Myocyte (in vitro differentiated cells): Measurements from ENCODE around the gene DYNC1LI2. TPM values are rescaled to one million over a fixed set of nuclear protein-coding genes. Genes with fewer than 3 reads are reported as not detected.
A peak's percentile ranks its signal among the peaks of the same experiment; 100 is the strongest.
"Not testable (repeated sequence)": the region's sequence is repeated elsewhere in the genome, so short reads cannot be mapped to it uniquely, and the experiment has no call there.

Experiments
- DNase-seq: peaks from one replicate; pipeline ENCODE4 v3.0.0-alpha.2; 2012; ENCODE audit warnings: low read depth
- polyA plus RNA-seq: library from polyadenylated mRNA; unstranded; fragments of >200 nt; gene quantifications from one replicate; pipeline ENCODE4 v1.2.1, GENCODE V29; 2012; ENCODE audit warnings: missing spikeins
- total RNA-seq: library from RNA; depleted of rRNA; stranded (reverse); fragments of >200 nt; gene quantifications from 2 replicates; pipeline ENCODE4 v1.2.3, GENCODE V29; 2014

DYNC1LI2 gene
- total RNA-seq, result 108 and 137 TPM in 2 replicates
- 79.6 TPM for polyA plus RNA-seq

GRCh38 chr16:66751303-66751991 is at the start of gene DYNC1LI2:
Gene DYNC1LI2, minus strand, starts transcription at chr16:66751609. Its CDS starts 18 bp downstream, at chr16:66751591.
- DNase-seq, result peak; percentile 79

DNA sequence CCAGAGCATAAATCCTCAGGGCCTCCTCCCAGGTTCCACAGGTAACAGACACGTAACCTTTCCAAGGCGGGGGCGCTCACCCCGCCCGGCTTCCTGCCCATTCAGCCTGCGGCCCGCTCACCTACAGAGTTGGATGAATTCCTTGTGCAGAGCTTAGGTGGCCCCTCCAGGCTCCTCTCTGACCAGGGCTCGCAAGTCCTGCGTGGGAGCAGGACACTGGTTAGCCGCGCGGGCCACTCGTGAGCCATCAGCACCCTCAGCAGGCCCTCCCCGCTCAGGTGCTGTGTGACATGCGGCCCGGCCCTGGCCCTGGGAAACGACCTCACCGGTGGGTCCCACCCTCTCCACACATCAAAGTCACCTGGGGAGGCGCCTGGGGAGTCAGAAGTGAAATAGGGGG is 49.4 kb upstream of the DYNC1LI2 start:
- DNase-seq, result no peak

GRCh38 chr16:66798161-66798560 is 46.8 kb upstream of the DYNC1LI2 start:
- peak; percentile 2 for DNase-seq

GRCh38 chr16:66793984-66794383 is 42.6 kb upstream of the DYNC1LI2 start:
- not testable (repeated sequence) for DNase-seq

DNA sequence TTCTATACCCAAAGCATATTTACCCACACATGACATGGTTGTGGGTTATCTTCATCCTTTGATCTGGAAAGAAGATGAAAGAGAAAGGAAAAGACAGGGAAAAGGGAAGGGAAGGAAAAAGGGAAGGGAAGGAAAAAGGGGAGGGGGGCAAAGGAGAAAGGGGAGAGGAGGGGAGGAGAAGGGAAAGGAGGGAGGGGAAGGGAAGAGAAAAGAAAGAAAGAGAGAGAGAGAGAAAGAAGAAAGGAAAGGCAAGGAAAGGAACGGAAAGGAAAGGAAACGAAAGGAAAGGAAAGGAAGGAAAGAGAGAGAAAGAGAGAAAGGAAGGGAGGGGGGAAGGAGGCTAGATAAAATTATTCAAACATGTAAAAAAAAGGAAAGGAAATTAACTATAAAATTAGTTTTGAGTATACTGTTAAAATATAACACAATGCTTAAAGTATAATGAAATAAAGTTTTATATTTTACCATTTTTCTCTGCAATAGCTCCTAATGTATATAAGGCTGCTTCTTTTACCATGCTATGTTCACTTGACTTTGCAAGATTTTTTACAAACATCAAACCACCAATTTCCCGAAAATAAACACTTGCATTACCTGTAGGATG is 38.8 kb upstream of the DYNC1LI2 start:
- no peak for DNase-seq

DNA sequence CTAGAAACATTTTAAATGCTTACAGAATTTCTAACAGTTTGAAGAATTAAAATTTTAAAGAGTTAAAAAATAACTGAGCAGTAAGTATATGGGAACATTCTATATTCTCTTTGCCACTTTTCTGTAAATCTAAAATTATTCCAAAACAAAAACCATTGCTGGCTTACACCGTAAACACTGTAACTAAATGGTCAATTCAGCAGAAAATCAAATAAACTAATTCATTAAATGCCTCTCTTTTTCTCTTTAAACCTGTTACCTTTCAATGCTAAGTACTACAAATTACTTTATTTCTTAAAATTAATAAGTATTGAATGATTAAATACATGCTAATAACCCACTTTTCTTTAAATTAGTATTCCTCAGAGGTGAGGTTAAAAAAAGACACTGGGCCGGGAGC is 36.0 kb upstream of the DYNC1LI2 start:
- DNase-seq, result no peak

GRCh38 chr16:66786551-66786950 is 35.1 kb upstream of the DYNC1LI2 start:
- DNase-seq, result no peak

DNA sequence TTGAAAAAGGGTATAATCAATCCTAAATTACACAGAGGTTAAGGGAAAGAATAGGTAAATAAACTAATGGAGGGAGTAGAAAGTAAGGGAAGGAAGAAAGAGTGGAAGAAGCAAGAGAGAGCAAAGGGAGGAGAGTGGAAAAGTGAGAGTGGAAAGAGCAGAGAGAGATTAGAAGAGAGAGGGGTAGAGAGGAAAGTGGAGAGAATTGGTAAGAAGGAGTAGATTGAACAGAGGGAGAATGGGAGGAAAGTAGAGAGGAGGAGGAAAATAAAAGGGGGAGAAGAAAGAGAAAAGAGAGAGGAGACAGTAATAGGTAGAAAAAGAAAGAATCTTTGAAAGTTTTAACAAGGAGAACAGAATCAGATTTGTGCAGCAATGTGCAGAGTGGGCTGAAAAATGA is 25.0 kb upstream of the DYNC1LI2 start:
- DNase-seq, result no peak

GRCh38 chr16:66774981-66775380 is 23.6 kb upstream of the DYNC1LI2 start:
- no peak for DNase-seq

DNA sequence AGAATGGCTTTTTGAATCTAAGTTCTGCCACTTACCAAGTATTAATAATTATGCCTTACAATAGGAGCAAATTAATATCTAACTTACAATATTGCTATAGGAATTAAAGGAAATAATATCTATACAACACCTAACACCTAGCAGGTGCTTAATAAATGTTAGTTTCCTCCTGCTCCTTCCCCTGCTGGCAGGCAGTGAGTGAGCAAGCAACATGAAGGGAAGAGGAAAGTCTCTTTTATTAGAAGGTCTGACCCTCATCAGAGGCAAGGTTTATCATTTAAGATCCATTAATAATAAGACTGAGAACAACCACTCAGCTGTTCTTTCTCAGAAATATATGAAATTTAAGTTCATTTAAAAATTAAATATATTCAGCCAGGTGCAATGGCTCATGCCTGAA is 6.7 kb upstream of the DYNC1LI2 start:
- DNase-seq, result no peak

GRCh38 chr16:66754819-66755218 is 3.4 kb upstream of the DYNC1LI2 start:
- no peak for DNase-seq

DNA sequence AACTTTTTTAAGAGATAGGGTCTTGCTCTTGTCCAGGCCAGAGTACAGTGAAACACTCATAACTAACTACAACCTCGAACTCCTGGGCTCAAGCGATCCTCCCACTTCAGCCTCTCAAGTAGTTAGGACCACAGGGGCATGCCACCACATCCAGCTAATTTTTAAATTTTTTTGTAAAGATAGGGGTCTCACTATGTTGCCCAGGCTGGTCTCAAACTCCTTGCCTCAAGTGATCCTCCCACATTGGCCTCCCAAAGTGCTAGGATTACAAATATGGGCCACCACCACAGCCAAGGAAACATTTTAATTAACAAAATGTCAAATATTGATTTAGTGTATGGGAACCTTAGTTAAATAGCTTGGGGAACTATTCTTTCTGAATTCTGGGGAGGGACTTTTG is 2.8 kb upstream of the DYNC1LI2 start:
- DNase-seq, result no peak

- no peak for DNase-seq
Observed at GRCh38 chr16:66752958-66753357, 1.5 kb upstream of the DYNC1LI2 start.

- no peak for DNase-seq
Observed at GRCh38 chr16:66752379-66752778, 970 bp upstream of the DYNC1LI2 start.

GRCh38 chr16:66751992-66752322 is 548 bp upstream of the DYNC1LI2 start:
- no peak for DNase-seq

GRCh38 chr16:66751053-66751302 is 431 bp downstream of the DYNC1LI2 start:
- DNase-seq, result peak; percentile 30

- no peak for DNase-seq
Observed at GRCh38 chr16:66750279-66751052, 943 bp downstream of the DYNC1LI2 start.

- DNase-seq, result peak; percentile 88
Observed at GRCh38 chr16:66746682-66747081, 4.7 kb downstream of the DYNC1LI2 start.

DNA sequence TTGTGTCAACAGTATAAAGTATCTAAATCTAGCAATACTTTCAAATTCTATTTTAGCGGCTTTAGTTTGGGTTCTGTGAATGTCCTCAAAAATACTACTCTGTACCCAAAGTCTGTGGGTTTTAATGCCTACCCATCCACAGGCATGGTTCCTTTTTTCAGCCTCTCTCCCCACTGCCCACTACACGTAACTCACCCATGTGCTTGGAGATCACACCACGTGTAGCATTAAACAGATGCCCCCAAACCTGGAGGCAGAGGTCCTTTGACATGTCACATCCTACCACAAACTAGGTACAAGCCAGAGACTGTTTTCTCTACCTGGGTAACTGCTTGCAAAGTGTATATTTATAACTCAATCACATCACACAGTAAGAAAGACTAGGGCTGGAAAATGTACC is 5.4 kb downstream of the DYNC1LI2 start:
- no peak for DNase-seq

DNA sequence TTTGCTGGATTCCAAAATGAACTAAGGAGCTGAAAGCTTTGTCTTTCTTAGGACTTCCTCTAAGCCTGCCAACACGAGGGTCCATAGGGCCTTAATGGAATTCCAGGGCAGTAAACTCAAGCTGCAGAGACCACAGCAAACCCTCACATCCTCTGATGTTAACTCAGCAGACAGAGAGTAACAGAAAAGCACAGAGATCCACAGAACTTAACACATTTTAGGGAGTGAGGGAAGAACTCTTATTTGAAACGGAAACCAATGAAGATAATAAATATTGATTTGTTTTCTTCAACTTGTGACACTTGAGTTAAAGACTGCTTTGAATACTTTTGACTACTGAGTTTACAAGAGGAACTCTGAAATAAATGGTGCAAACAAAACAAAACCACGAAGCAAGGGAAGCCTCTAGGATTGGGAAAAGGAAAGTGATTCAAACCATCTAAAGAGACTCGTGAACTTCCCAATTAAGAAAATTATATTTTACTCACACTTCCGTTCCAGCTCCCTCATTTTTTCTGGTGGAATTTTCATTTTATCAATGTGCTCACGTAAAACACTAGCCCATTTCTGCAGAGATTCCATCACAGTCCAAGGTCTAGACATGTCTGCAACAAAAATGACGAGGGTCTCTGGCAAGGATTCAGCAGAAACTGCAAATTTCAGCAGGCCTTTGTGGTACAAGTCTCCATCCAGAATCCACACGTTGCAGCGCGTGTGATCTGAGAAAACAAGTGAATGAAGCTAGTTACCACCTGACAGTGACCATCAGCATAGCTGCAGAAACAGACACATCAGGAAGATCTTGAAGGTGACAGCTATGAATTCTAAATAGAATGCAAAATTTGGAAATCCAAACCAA is 9.2 kb downstream of the DYNC1LI2 start:
- peak; percentile 55 for DNase-seq

DNA sequence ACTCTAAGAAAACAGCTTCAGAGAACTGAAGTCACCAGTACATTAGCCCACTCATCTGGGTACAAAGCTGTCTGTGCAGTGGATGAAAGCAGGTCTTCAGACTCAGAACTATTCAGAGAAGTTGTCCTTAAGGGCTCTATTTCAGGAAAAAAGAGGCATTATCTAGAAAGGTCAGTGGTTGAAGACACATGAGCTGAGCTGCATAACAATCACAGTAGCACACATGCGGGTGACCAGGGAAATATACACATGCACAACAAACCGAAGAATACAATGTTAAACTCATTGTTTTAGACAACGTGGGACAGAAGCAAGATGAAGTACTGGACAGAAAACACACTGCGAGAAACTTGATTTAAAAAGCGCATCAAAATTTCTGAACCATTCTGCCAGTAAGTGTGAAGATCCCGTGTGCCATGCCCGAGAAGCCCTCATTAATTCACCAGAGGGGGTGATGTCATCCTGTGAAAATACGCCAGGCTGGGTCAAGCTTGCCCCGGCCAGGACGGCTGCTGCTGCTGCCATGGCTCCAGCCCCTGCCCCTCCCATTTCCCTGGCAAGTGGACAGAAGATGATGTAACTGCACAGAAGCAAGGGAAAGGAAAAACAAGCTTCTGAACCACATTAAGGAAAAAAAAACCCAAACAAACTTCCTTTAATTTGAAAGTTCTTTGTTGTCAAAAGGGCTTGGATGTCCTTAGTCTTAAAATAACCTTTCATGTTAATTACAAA is 10.1 kb downstream of the DYNC1LI2 start:
- peak; percentile 98 for DNase-seq
